Activated T-helper 1 cell treated with anti-CD3 and anti-CD28 coated beads, Interleukin-2, amount 50 U/mL, for 16 hours (primary cell): ENCODE data around the gene CACNG4.
"Not testable (repeated sequence)": the region's sequence is repeated elsewhere in the genome, so short reads cannot be mapped to it uniquely, and the experiment has no call there.

Experiments used
- DNase-seq, 2 donors: peaks; one replicate each; pipeline ENCODE4 v3.0.0-alpha.2; 2020; ENCODE audit warnings: low read depth in 1 of 2, low spot score in 1 of 2

CACNG4 gene

DNA sequence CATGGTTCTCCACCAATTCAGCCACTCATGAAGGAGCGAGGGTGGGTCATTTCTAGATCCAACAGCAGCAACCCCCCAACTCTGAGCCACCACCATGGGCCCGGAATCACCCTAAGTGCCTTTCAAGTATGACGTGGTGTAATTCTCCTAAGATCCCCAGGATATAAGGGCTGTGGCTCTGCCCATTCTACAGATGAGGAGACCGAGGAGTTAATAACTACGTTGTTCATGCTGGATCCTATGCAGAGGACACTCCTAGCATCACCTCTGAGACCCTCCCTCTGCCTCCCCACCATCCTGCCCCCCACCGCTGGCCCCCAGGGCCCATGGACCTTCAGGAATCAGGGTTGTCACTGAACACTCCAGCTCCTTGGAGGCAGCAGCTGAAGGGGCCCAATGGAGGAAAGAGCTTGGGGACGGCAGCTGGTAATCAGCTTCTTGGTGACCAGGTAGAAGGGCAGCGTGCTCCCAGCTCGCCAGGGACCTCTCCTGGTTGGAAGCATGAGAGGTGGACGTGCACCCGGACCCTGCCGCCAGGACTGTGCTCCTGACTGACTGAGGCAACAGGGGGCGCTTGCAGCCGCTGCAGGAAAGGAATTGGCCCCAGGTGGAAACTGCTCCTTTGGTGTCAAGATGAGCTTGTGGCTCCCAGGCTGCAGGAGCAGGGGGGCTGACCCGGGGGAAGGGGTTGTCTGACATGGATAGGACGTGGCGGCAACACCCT, 51.7 kb downstream of the CACNG4 start:
- DNase-seq = no peak

DNA sequence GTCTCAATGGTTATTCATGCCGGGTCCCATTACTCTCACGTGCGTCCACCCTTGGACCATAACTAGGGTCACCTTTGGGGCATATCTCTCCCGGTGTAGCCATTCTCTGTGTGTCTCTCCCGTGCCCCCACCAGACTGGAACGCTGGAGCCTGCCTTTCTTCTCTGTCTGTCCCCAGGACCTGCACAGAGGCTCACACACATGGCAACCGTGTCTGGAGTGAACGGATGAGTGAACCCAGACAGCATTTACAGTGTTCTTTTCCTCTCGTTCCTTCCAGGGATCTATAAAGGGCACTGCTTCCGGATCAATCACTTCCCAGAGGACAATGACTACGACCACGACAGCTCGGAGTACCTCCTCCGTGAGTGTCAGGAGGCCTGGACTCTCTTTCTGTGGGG, 53.4 kb downstream of the CACNG4 start:
- DNase-seq = no peak

DNA sequence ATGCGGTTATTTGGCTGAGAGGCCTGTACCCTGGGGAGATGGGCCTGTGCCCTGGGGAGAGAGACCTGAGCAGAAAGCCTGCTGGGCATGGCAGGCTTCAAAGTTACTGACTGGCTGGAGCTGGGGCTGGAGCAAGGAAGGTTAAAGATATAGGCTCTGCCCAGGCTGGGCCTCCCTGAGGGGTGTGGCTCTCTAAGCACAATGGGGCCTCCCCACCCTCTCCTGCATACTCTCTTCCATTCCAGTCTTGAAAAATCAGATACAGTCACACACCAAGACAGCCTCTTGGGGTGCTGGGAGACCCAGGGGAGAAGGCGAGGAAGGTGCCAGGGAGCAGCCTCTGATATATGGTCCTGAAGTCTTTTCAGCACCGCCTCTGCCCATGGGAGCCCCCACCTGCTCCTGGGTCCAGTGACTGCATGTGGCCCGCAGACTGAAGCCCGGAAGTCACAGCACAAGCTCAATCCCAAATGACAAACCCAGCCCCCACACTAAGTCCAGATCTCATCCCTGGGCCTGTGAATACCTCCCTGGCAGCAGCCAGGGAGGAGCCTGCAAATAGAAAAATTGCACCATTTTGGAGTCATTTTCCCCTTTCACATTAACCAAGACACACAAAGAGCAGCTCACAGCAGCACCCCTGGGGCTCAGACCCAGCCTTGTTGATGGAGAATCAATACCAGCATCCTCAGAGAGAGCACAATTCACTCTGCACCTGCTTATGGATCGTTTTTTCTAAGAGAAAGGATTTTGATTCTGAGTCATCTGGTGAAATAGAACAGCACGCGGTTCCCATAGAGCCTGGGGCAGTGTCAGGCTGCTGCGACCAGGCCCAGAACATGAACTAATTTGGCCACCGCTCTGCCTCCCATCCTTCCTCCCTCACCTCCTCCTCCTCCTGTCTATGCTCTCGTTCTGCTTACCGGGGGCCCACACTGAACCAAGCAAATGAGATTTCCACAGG, 54.2 kb downstream of the CACNG4 start:
- no peak for DNase-seq

DNA sequence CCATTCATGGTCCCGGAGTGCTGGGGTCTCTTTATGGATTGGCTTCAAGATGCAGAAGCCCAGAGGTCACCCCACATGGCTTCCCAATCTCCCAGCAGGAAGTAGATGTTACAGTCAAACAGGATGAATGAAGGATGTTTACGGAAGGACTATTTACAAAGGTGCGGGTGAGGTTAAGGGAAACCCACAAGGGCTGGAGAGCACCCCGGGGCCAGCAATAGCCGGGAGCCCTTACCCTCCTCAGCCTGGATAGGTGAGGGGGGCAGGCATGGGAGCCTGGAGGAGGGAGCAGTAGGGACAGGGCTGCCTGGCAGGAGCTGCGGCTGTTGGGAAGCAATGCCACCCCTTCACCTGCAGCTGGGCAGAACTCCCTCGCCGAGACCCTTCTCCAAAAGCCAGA, 55.3 kb downstream of the CACNG4 start:
- no peak for DNase-seq

DNA sequence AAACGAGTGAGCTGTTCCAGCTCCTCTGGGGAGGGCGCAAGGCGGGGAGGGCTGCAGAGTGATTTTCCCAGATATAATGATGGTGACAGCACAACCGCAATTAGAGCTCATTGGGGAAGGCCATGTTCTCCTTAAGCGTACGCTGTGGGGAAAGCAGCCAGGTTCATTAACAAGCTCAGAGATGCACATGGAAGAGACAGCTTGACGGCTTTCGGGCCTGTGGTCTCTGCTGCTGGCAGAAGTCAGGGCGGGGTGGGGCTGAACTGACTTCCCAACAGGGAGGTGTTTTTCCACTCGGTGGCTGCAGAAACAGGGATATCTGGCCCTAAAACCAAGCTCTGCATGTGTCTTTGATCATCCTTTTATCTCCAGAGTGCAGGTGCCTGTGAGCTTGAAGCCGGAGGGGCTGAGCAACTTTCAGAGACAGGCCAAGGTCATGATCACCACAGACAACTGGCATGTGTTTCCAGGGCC, 55.8 kb downstream of the CACNG4 start:
- no peak for DNase-seq

DNA sequence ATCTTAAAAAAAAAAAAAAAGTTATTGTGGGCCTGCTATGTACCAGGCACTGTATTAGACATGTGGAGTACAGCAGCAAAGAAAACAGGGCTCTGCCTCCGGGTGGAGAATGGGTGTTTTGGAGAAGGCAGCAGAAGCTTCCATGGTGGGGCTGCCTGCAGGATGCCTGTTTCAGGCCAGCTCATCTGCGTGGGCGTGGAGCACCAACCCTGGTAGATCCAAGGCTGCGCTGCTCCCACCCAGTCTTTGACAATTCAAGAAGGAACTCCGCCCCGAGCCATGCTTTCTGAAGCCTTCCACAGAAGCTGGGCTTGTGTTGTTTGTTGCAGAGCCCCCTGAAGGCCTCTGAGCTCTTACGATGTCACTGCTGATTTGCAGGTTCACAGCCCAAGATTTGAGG, 56.7 kb downstream of the CACNG4 start:
- no peak for DNase-seq

DNA sequence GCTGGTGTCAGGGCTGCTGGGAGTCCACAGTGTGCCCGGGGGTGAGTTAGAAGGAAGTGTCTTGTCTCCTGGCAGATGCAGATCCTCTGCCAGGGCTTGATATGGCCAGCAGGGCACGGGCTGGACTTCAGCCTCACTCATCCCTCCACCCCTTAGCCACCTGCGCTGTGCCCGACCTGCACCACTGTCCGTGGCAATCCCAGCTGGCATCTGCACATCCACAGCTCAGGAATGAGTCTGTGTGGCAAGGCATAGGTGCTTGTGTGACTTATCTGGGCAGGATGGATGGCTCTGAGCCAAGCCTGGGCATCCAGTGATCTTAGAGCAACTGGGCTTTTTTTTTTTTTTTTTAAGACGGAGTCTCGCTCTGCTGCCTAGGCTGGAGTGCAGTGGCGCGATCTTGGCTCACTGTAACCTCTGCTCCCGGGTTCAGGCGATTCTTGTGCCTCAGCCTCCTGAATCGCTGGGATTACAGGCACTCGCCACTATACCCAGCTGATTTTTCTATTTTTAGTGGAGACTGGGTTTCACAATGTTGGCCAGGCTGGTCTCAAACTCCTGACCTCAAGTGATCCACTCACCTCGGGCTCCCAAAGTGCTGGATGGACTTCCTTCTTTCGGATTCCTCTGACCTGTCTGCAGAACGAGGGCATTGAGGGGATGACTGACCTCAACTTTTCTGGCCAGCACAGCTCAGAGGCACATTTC, 57.4 kb downstream of the CACNG4 start:
- DNase-seq = no peak

DNA sequence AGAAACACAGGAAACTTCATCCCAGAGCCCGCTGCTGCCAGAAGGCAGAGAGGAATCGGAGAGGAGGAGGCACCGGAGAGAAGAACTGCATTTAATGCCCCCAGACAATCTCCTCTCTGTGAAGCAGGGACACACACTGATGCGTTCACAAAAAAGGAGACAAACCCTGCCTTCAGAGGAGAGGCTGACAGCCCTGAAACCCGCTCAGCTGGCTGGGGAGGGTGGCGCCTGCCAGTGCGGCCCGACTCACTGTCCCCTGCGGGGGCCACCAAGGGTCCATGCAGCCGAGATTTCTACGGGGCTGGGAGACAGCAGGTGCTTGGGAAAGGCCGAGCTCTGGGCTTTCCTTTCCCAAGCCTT, 57.9 kb downstream of the CACNG4 start:
- no peak for DNase-seq

DNA sequence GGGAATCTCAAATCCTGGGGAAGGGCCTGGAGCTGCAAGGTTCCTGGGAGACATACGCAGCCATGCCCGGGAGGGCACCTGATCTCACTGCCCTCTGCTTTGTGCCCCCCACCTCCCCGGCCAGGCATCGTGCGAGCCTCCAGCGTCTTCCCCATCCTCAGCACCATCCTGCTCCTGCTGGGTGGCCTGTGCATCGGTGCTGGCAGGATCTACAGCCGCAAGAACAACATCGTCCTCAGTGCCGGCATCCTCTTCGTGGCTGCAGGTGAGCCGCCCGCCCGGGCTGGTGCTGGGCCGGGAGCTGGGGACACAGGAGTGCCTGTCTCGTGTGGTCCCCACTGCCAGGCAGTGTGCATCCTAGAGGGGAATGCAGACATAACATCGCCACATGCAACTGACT, 60.2 kb downstream of the CACNG4 start:
- no peak for DNase-seq

DNA sequence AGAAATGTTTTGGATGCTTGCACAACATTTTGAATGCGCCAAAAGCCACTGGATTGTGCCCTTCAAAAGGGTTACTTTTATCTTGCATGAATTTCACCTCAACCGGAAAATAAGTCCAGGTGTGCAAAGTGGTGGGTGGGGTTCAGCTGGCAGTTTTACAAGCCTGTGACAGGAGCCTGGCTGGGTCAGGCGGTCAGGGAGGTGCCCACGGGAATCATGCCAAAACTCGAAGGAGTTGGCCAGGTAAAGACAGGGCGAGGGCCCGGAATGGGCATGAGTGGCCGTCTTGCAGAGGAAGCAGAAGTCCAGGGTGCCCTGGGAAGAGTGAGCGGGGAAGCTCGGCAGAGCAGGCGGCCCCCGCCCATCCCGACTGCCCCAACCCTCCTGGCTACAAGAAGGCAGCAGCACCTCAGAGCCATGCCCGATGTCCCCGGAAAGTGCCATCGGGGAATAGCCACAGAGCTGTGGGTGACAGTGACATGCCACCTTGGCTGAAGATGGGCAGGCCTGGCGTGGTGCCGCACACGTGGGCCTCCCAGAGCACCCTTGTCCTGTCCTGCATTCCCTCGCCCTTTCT, 60.8 kb downstream of the CACNG4 start:
- DNase-seq = no peak

DNA sequence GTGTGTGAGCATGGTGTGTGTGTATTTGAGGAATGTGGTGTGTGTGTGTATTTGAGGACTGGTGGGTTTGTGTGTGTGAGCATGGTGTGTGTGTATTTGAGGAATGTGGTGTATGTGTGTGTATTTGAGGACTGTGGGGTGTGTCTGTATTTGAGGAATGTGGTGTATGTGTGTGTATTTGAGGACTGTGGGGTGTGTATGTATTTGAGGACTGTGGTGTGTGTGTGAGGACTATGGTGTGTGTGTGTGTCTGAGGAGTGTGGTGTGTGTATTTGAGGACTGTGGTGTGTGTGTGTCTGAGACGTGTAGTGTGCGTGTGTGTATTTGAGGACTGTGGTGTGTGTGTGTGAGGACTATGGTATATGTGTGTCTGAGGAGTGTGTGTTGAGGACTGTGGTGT, 61.8 kb downstream of the CACNG4 start:
- DNase-seq = no peak

DNA sequence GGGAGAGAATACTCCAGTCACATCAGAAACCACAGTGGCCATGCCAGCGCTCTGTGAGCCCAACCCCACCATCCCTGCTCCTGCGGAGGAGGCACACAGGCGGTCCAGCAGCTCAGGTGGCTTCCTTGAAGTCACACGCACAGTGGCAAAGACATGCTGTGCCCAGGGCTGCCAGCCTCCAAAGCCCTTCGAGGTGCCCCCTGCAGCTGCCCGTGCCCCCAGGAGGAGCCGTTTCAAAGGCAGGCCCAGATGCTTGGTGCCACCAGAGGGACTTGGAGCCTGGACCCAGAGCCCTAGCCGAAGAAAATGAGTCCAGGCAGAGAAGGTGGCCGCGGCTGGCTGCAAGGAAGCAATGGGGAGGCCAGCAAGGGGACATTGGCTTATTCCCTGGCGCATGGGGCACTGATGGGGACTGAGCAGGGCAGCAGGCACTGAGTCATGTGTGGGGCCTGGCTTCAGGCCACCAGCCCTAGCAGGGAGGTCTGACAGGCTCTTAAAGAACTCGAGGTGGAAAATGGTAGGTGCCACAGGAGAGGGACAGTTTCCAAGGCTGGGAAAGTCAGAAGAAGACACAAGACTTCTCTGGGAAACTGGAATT, 62.6 kb downstream of the CACNG4 start:
- no peak for DNase-seq

DNA sequence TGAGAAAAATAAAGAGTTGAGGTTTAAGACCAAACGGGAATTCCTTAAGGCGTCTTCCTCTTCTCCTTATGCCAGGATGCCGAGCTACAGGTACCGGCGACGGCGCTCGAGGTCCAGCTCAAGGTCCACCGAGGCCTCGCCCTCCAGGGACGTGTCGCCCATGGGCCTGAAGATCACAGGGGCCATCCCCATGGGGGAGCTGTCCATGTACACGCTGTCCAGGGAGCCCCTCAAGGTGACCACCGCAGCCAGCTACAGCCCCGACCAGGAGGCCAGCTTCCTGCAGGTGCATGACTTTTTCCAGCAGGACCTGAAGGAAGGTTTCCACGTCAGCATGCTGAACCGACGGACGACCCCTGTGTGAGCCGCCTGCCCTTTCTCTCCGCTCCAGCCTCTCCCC, 66.1 kb downstream of the CACNG4 start:
- no peak for DNase-seq

DNA sequence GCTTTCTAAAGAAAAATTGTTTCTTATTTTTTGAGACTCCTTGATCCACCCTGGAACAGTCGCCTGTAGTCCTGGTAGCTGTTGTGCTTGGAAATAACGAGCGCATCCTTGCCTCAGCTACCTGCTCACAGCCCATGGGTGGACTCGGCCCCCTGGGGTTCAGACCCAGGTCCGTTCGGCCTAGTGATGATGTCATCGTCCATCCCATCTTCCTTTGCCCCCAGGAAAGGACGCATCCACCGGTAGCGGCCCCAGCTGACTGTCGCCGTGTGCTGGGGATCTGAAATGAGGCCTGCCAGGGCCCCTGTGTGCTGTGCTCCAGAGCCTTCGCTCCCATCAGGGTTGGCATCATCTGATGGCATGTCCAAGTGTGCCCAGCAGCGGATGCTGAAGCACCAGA, 67.9 kb downstream of the CACNG4 start:
- no peak for DNase-seq

DNA sequence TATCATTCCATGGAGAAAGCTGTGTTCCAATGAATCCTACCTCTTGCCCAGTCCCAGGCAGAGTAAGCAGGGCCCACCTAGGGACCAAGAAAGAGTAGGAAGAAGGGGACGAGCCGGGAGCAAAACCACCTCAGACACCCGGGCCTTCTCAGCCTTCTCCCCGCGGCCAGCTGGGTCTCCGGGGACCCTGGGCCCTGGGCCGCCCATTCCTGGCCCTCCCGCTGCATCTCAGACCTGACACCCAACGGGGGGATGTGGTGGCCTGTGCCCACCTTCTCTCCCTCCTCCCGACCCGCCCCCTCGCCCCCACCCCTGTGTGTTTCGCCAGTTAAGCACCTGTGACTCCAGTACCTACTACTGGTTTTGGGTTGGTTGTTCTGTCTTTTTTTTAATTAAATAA, 68.5 kb downstream of the CACNG4 start:
- no peak for DNase-seq

DNA sequence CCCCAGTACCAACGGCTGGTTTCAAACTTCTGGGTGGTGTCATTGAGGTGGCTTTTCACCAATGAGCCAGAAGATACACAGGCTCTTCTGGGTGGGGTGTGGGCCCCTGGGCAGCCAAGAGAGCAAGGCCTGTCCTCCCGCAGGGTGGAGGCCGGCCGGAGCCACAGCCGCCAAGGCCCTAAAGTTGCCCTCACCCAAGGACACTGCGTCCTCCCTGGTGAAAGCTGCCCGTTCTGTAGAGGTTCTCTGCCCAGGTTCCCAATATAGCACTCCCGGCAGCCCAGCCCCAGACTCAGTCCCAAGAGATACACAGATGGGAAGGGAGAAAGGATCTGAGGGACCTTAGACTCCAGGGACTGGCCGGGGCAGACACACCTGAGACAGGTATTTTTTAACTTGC, 69.1 kb downstream of the CACNG4 start:
- DNase-seq = no peak

DNA sequence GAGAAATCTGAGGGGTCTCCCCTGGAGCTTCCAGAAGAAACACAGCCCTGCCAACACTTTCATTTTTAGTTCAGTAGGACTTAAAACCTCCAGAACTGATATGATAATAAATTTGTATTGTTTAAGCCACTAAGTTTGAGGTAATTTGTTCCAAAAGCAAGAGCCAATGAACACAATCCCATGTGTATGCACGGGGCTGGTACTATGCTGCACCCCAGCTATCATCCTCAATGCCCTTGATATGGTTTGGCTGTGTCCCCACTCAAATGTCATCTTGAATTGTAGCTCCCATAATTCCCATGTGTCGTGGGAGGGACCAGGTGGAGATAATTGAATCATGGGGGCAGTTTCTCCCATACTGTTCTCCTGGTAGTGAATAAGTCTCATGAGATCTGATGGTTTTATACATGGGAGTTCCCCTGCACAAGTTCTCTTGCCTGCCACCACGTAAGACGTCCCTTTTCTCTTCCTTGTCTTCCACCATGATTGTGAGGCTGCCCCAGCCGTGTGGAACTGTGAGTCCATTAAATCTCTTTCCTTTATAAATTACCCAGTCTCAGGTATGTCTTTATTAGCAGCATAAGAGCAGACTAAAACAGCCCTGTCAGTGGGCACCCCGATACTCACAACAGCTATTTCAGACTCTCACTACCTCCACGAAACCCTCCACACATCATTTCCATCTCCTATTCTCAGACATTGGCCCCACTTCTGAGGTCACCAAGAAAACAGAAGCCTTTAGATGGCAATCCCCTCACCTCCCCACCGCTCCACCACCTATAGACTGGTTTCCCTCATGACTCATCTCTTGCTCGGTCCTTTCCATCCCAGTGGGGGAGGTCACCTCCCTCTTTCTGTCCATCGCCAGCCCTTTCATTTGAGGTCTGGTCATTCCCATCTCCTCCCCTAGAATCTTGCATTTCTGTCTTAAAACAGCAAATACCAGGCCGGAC, 70.9 kb downstream of the CACNG4 start:
- DNase-seq = no peak

DNA sequence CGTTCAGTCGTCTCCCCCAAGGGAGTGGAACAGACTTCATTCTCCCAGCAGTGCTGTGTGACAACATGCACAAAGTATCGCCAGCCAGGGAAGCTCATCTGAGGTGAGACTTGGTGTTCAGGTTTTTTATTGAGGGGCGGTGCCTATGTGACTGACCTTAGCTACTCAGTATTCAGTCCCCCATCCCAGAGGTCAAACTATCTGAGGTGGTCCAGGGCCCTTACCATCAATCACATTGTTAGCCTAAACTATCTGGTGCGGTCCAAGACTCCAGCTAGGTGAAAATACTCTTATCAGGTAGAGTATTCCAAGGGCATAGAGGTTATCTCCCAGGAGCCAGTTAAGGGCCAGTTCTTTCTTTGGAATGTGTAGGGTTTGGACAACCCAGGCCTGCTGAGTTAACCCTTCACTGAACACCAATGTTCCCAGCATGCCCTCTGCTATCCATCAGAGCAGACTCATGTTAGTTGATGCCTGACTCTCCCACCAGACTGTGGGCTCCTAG, 74.4 kb downstream of the CACNG4 start:
- DNase-seq = no peak

DNA sequence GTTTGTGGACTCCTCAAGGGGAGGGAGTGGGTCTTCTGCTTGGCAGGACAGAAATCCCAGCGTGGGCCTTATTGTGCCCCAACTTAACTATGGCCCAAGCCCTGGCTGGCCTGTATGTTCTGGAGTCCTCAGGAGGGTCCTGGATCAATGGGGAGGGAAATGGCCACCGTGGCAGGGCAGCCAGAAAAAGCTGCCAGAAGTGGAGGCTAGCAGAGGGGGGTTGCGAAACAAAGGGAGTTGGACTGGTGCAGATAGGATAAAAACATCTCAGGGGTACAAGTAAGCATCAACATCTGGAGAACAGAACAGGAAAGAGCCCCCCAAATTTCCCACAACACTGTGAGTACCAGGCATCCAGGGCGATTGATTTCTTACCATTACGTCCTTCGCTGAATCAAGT, 76.1 kb downstream of the CACNG4 start:
- no peak for DNase-seq

DNA sequence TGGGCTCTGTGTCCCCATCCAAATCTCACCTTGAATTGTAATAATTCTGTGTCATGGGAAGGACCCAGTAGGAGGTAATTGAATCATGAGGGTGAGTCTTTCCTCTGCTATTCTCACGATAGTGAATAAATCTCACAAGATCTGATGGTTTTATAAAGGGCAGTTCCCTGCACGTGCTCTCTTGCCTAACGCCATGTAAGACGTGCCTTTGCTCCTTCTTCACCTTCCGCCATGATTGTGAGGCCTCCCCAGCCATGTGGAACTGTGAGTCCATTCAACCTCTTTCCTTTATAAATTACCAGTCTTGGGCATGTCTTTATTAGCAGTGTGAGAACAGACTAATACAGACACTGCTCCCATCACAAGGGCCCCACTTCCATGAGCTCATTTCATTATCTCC, 76.6 kb downstream of the CACNG4 start:
- DNase-seq = not testable (repeated sequence)
